ENCODE results near the gene RNF130.
A peak's percentile ranks its signal among the peaks of the same experiment; 100 is the strongest.

RNF130 gene, protein sequence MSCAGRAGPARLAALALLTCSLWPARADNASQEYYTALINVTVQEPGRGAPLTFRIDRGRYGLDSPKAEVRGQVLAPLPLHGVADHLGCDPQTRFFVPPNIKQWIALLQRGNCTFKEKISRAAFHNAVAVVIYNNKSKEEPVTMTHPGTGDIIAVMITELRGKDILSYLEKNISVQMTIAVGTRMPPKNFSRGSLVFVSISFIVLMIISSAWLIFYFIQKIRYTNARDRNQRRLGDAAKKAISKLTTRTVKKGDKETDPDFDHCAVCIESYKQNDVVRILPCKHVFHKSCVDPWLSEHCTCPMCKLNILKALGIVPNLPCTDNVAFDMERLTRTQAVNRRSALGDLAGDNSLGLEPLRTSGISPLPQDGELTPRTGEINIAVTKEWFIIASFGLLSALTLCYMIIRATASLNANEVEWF

DNA sequence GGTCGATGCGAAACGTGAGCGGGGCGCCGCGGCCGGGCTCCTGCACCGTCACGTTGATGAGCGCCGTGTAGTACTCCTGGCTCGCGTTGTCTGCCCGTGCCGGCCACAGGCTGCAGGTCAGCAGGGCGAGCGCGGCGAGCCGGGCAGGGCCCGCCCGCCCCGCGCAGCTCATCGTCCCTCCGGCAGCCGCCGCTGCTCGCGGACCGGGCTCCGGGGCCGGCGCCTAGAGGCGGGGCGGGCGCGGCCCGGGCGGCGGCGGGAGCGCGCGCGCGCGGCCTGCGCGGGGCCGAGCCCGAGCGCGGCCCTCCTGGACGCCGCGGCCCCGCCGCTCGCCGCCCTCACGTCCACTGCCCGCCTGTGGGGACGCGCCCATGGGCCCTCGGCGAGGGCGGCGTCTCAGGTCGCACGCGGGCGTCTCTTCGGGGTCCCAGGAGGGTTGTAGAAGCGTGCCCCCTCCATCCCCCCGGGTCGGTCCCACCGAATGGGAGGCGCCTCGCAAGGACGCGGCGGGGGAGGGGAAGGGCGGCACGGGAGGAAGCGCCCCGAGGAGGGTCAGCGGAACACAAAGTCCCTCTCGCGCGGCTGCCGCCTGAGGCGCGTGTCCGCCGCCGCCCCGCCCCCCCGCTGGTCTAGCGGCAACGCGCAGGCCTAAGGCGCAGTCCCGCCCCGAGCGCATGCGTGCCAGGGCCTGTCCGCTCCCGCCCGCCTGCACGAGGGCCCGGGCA, at the start of gene RNF130:
Gene RNF130, minus strand, starts transcription at position 229 of the 725 bp plus-strand sequence. Its CDS starts 57 bp downstream, at position 172.
- Histone ChIP-seq H3K27me3 (ENCODE audit: insufficient read depth, low read length) (peaks cover 3% of the 10 kb centered on the region; the same call in 1 of the 2 replicates), H4K20me1 (ENCODE audit: insufficient read depth, low read length) (no peaks in the 10 kb centered on the region), H3K27ac (ENCODE audit: low read depth, low read length, poor library complexity, severe bottlenecking) (no peak within 1 kb of the TSS), H3K9me2 (ENCODE audit: low read depth, low read length) (no peaks in the 10 kb centered on the region), H3K4me2 (ENCODE audit: low read length) (peak within 1 kb of the TSS; percentile 39; the same call in 1 of the 2 replicates), H3K9ac (ENCODE audit: low read length) (no peak within 1 kb of the TSS), H2AFZ (ENCODE audit: low read length) (no peak within 1 kb of the TSS), H3K4me3 (ENCODE audit: low read depth, low read length, poor library complexity, severe bottlenecking) (peak within 1 kb of the TSS; percentile 33), H3K79me2 (ENCODE audit: insufficient read depth, low read length) (no peaks in the 10 kb centered on the region), H3F3A (ENCODE audit: insufficient read depth, low read length) (no peaks in the 10 kb centered on the region), H3K9me3 (ENCODE audit: low read length) (no peaks in the 10 kb centered on the region), H3K36me3 (ENCODE audit: insufficient read depth, low read length) (no peaks in the 10 kb centered on the region), H3K4me1 (ENCODE audit: insufficient read depth, low read length, severe bottlenecking) (no peaks in the 10 kb centered on the region)
- no peak for TF ChIP-seq EZH2 (IDR thresholded peaks at IDR 0.05; ENCODE audit: borderline replicate concordance, low read length)
- TF ChIP-seq, protein P1, sequence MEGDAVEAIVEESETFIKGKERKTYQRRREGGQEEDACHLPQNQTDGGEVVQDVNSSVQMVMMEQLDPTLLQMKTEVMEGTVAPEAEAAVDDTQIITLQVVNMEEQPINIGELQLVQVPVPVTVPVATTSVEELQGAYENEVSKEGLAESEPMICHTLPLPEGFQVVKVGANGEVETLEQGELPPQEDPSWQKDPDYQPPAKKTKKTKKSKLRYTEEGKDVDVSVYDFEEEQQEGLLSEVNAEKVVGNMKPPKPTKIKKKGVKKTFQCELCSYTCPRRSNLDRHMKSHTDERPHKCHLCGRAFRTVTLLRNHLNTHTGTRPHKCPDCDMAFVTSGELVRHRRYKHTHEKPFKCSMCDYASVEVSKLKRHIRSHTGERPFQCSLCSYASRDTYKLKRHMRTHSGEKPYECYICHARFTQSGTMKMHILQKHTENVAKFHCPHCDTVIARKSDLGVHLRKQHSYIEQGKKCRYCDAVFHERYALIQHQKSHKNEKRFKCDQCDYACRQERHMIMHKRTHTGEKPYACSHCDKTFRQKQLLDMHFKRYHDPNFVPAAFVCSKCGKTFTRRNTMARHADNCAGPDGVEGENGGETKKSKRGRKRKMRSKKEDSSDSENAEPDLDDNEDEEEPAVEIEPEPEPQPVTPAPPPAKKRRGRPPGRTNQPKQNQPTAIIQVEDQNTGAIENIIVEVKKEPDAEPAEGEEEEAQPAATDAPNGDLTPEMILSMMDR (IDR thresholded peaks at IDR 0.05; ENCODE audit: low read length): no peak

DNA sequence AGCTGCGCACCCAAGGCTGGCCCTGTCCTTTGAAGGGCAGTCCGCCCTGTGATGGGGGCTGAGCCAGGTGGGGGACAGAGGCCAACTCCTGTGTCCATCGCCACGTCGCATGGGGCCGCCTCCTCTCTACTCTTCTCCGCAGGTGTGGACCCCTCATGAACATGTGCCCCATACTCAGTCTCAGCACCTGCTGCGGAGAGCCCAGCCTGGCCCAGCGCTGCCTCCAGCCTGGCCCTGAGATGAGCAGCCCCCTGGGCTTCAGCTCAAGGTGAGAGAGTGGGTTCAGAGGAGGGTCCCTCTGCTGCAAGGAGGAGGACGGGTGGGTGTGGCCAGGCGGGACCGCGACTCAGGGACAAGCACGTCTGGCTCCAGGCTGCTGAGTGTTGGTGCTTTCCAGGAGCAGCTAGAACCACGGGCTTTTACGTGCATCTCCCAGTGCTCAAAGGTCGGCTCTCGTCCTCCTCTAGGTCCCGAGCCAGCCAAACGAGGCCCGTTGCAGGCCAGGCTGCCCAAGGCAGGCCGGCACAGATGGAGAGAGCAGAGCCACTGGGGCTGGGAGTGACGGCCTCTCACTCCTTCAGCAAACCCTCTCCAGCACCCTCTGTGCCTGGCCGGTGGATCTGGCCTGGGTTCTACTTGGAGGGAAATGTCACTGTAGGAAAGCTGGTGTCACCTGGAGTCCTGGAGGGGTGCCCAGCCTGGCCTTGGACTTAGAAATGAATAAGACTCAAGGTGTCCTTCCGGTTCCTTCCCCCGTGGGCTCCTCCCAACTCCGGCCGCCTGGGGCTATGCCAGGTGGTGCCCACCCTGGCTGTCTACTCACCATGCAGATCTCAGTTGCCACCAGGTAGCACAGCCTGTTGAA, 48.9 kb upstream of the RNF130 start:
- H3K9ac ChIP-seq (ENCODE audit: low read length): no peak overlapping the region
- H3K9me3 ChIP-seq (ENCODE audit: low read length): no peaks in the 10 kb centered on the region
- H3K79me2 ChIP-seq (ENCODE audit: insufficient read depth, low read length): no peaks in the 10 kb centered on the region
- no peak overlapping the region for H2AFZ ChIP-seq (ENCODE audit: low read length)
- H3K27me3 ChIP-seq (ENCODE audit: insufficient read depth, low read length): no peaks in the 10 kb centered on the region
- no peak overlapping the region for H3K27ac ChIP-seq (ENCODE audit: low read depth, low read length, poor library complexity, severe bottlenecking)
- no peaks in the 10 kb centered on the region for H3F3A ChIP-seq (ENCODE audit: insufficient read depth, low read length)
- H3K4me1 ChIP-seq (ENCODE audit: insufficient read depth, low read length, severe bottlenecking): no peaks in the 10 kb centered on the region
- H3K4me2 ChIP-seq (ENCODE audit: low read length): no peak overlapping the region
- no peaks in the 10 kb centered on the region for H4K20me1 ChIP-seq (ENCODE audit: insufficient read depth, low read length)
- TF ChIP-seq EZH2 (IDR thresholded peaks at IDR 0.05; ENCODE audit: borderline replicate concordance, low read length): no peak
- no peaks in the 10 kb centered on the region for H3K9me2 ChIP-seq (ENCODE audit: low read depth, low read length)
- H3K4me3 ChIP-seq (ENCODE audit: low read depth, low read length, poor library complexity, severe bottlenecking): no peak overlapping the region
- H3K36me3 ChIP-seq (ENCODE audit: insufficient read depth, low read length): no peaks in the 10 kb centered on the region

DNA sequence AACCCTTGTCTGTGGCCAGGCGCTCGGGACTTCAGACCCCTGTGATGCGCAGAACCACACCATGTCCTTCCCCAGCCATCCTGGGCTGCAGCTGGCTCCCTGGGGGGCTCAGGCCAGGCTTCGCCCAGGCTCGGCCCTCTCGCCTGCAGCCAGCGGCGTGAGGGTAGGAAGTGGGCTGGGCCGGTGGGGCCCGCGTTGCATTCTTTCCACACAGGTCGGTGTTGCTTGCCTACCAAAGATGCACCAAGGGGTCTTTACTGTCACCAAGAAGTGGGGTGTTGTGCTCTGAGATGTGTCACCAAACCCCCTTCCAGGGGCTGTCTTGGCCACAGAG, 48.3 kb upstream of the RNF130 start:
- TF ChIP-seq EZH2 (IDR thresholded peaks at IDR 0.05; ENCODE audit: borderline replicate concordance, low read length): no peak
- TF ChIP-seq, protein P1 (IDR thresholded peaks at IDR 0.05; ENCODE audit: low read length): no peak
- H3K27ac ChIP-seq (ENCODE audit: low read depth, low read length, poor library complexity, severe bottlenecking): no peak overlapping the region
- H3K9me3 ChIP-seq (ENCODE audit: low read length): no peaks in the 10 kb centered on the region
- no peaks in the 10 kb centered on the region for H3K9me2 ChIP-seq (ENCODE audit: low read depth, low read length)
- H3K4me2 ChIP-seq (ENCODE audit: low read length): no peak overlapping the region
- H3K4me1 ChIP-seq (ENCODE audit: insufficient read depth, low read length, severe bottlenecking): no peaks in the 10 kb centered on the region
- H3K27me3 ChIP-seq (ENCODE audit: insufficient read depth, low read length): no peaks in the 10 kb centered on the region
- no peak overlapping the region for H2AFZ ChIP-seq (ENCODE audit: low read length)
- H3K9ac ChIP-seq (ENCODE audit: low read length): no peak overlapping the region
- no peak overlapping the region for H3K4me3 ChIP-seq (ENCODE audit: low read depth, low read length, poor library complexity, severe bottlenecking)
- H3K36me3 ChIP-seq (ENCODE audit: insufficient read depth, low read length): no peaks in the 10 kb centered on the region
- H3F3A ChIP-seq (ENCODE audit: insufficient read depth, low read length): no peaks in the 10 kb centered on the region
- H4K20me1 ChIP-seq (ENCODE audit: insufficient read depth, low read length): no peaks in the 10 kb centered on the region
- no peaks in the 10 kb centered on the region for H3K79me2 ChIP-seq (ENCODE audit: insufficient read depth, low read length)

Measured in OCI-LY1 (cell line).